ENCODE measurements around the gene ZNF672.

The ZNF672 gene

GRCh38 chr1:248834343-248834940 is 3.6 kb upstream of the ZNF672 start:
- Histone ChIP-seq H3K27ac (no peak overlapping the region), H2AFZ (ENCODE audit: low read depth) (no peak overlapping the region), H3K9ac (no peak overlapping the region), H3K36me3 (ENCODE audit: insufficient read depth) (no peaks in the 10 kb centered on the region), H3K4me1 (ENCODE audit: low read depth, poor library complexity, severe bottlenecking) (peaks cover 10% of the 10 kb centered on the region), H3K4me3 (IDR thresholded peaks at IDR 0.05; ENCODE audit: insufficient read depth, low read depth, low read length) (no peak overlapping the region), H3K79me2 (ENCODE audit: insufficient read depth, low read depth) (0 out of 2 replicates have a peak, but pooled peaks cover 3% of the 10 kb centered on the region), H3K4me2 (no peak overlapping the region), H3K27me3 (ENCODE audit: insufficient read depth, low read depth) (no peaks in the 10 kb centered on the region), H4K20me1 (ENCODE audit: insufficient read depth) (no peaks in the 10 kb centered on the region)
- no peak for TF ChIP-seq CTCF (conservative IDR thresholded peaks at IDR 0.05; ENCODE audit: low read depth, low read length)

- H3K36me3 ChIP-seq (ENCODE audit: insufficient read depth): no peaks in the 10 kb centered on the region
- peak overlapping the region; percentile 79; the same call in 1 of the 2 replicates for H3K27ac ChIP-seq
- H3K4me2 ChIP-seq: peak overlapping the region; percentile 98
- H4K20me1 ChIP-seq (ENCODE audit: insufficient read depth): no peaks in the 10 kb centered on the region
- H3K79me2 ChIP-seq (ENCODE audit: insufficient read depth, low read depth): peaks cover 15% of the 10 kb centered on the region; the same call in 1 of the 2 replicates
- H3K27me3 ChIP-seq (ENCODE audit: insufficient read depth, low read depth): no peaks in the 10 kb centered on the region
- TF ChIP-seq CTCF (conservative IDR thresholded peaks at IDR 0.05; ENCODE audit: low read depth, low read length): no peak
- peaks cover 26% of the 10 kb centered on the region for H3K4me1 ChIP-seq (ENCODE audit: low read depth, poor library complexity, severe bottlenecking)
- peak overlapping the region; percentile 5 for H3K4me3 ChIP-seq (IDR thresholded peaks at IDR 0.05; ENCODE audit: insufficient read depth, low read depth, low read length)
- peak overlapping the region; percentile 77; the same call in 1 of the 2 replicates for H3K9ac ChIP-seq
- peak overlapping the region; percentile 89 for H2AFZ ChIP-seq (ENCODE audit: low read depth)
These were observed 811 bp upstream of the ZNF672 start for GRCh38 chr1:248837045-248837780.

- Histone ChIP-seq H2AFZ (ENCODE audit: low read depth) (peak overlapping the region; percentile 89), H3K4me2 (peak overlapping the region; percentile 71), H3K36me3 (ENCODE audit: insufficient read depth) (no peaks in the 10 kb centered on the region), H3K27ac (peak overlapping the region; percentile 79), H3K9ac (peak overlapping the region; percentile 77), H3K4me3 (IDR thresholded peaks at IDR 0.05; ENCODE audit: insufficient read depth, low read depth, low read length) (peak overlapping the region; percentile 93), H3K27me3 (ENCODE audit: insufficient read depth, low read depth) (no peaks in the 10 kb centered on the region), H3K79me2 (ENCODE audit: insufficient read depth, low read depth) (peaks cover 15% of the 10 kb centered on the region; the same call in 1 of the 2 replicates), H4K20me1 (ENCODE audit: insufficient read depth) (no peaks in the 10 kb centered on the region), H3K4me1 (ENCODE audit: low read depth, poor library complexity, severe bottlenecking) (peaks cover 26% of the 10 kb centered on the region)
- TF ChIP-seq CTCF (conservative IDR thresholded peaks at IDR 0.05; ENCODE audit: low read depth, low read length): no peak
These were observed 538 bp downstream of the ZNF672 start for GRCh38 chr1:248838357-248839167.

GRCh38 chr1:248839168-248839555 is 1.1 kb downstream of the ZNF672 start:
- peaks cover 15% of the 10 kb centered on the region; the same call in 1 of the 2 replicates for H3K79me2 ChIP-seq (ENCODE audit: insufficient read depth, low read depth)
- no peak for TF ChIP-seq CTCF (conservative IDR thresholded peaks at IDR 0.05; ENCODE audit: low read depth, low read length)
- peak overlapping the region; percentile 79 for H3K27ac ChIP-seq
- H3K9ac ChIP-seq: peak overlapping the region; percentile 77; the same call in 1 of the 2 replicates
- no peaks in the 10 kb centered on the region for H3K36me3 ChIP-seq (ENCODE audit: insufficient read depth)
- peak overlapping the region; percentile 71 for H3K4me2 ChIP-seq
- H3K4me1 ChIP-seq (ENCODE audit: low read depth, poor library complexity, severe bottlenecking): peaks cover 26% of the 10 kb centered on the region
- H3K4me3 ChIP-seq (IDR thresholded peaks at IDR 0.05; ENCODE audit: insufficient read depth, low read depth, low read length): peak overlapping the region; percentile 91
- no peaks in the 10 kb centered on the region for H4K20me1 ChIP-seq (ENCODE audit: insufficient read depth)
- no peaks in the 10 kb centered on the region for H3K27me3 ChIP-seq (ENCODE audit: insufficient read depth, low read depth)
- peak overlapping the region; percentile 89 for H2AFZ ChIP-seq (ENCODE audit: low read depth)
